ENCODE measurements around the gene RORC.

DNA sequence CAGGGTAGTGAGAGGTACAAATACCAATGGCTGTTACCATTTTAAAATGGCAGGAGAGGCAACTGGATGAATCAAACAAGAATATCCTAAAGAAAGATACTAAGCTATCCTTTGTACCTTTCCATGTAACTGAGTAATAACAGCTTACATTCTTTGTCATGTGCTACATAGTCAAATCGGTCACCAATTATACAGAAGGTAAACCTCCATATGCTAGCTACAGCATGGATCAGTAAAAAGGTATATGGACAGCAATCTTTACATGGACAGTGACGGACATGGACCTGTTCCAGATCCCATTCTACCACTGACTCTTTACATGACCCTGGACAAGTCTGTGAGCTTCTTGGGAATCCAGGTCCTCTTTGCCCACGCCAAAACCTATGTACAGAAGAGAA is 54.9 kb downstream of the RORC start:
- TF ChIP-seq, protein P1, sequence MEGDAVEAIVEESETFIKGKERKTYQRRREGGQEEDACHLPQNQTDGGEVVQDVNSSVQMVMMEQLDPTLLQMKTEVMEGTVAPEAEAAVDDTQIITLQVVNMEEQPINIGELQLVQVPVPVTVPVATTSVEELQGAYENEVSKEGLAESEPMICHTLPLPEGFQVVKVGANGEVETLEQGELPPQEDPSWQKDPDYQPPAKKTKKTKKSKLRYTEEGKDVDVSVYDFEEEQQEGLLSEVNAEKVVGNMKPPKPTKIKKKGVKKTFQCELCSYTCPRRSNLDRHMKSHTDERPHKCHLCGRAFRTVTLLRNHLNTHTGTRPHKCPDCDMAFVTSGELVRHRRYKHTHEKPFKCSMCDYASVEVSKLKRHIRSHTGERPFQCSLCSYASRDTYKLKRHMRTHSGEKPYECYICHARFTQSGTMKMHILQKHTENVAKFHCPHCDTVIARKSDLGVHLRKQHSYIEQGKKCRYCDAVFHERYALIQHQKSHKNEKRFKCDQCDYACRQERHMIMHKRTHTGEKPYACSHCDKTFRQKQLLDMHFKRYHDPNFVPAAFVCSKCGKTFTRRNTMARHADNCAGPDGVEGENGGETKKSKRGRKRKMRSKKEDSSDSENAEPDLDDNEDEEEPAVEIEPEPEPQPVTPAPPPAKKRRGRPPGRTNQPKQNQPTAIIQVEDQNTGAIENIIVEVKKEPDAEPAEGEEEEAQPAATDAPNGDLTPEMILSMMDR (IDR thresholded peaks at IDR 0.05), result no peak
- no peak for TF ChIP-seq POLR2A (IDR thresholded peaks at IDR 0.05)

Measured in testis (tissue), 2 donors.